HepG2 (cell line): ENCODE data around the gene DCPS. TPM values are rescaled to one million over a fixed set of nuclear protein-coding genes. Genes with fewer than 3 reads are reported as not detected.

Experiments
- ATAC-seq: fragments of 200-7000 bp; cut with Tn5 transposase; 3 replicates; pipeline ENCODE4 v1.9.1; 2020; ENCODE audit warnings: mild to moderate bottlenecking, moderate library complexity
- BruUV-seq: library from RNA; stranded (reverse); fragments of 400-500 nt; replicated peaks from 2 replicates; lab custom pipeline; 2021; lab: Mats Ljungman, UMichigan
- CTCF ChIA-PET: fragments of 300-600 bp; formaldehyde crosslinking; extraction: SDS; loops from one replicate; lab custom pipeline; 2021; ENCODE audit warnings: low total read pairs, inconsistent platforms, low intra/inter-chr PET ratio; lab: Yijun Ruan, JAX
- POLR2A ChIA-PET: fragments of 350-600 bp; sonication (Branson Sonifier 250); formaldehyde crosslinking; loops from one replicate; lab custom pipeline; 2020; ENCODE audit warnings: antibody characterized with exemption, inconsistent platforms; lab: Yijun Ruan, JAX
- DNase-seq: peaks from one replicate; pipeline ENCODE4 v3.0.0-alpha.2; 2015; ENCODE audit warnings: low spot score
- FAIRE-seq: peaks from 3 replicates; lab custom pipeline; 2011; peaks lifted over from hg19 to GRCh38; lab: Jason Lieb, UNC
- H2AFZ ChIP-seq: one replicate; pipeline ENCODE4 v1.6.1; 2011; ENCODE audit warnings: low read length, inconsistent platforms
- H3K27ac ChIP-seq: fragments of 300-600 bp; 3 replicates; pipeline ENCODE4 v1.8.0; 2011; ENCODE audit warnings: mixed run types, mild to moderate bottlenecking, mixed read lengths, low read length, inconsistent platforms; ENCODE audit not compliant: insufficient read depth; ENCODE audit errors: extremely low read length
- H3K27me3 ChIP-seq, 2 experiments: fragments of 200-600 bp in 1 of 2; 2 replicates in 1 of 2; 3 replicates in 1 of 2; pipeline versions ENCODE4 v1.6.0 to v1.8.0; 2011; ENCODE audit warnings: low read length in 2 of 2, mild to moderate bottlenecking in 2 of 2, moderate library complexity in 2 of 2, inconsistent platforms in 1 of 2; ENCODE audit not compliant: insufficient read depth in 2 of 2, control insufficient read depth in 1 of 2
- H3K36me3 ChIP-seq, 2 experiments: fragments of 200-600 bp in 1 of 2; replicated peaks in 1 of 2; 2 replicates in 1 of 2; 3 replicates in 1 of 2; pipeline versions ENCODE4 v1.5.1 to v1.8.0; 2011; ENCODE audit warnings: low read length in 2 of 2, inconsistent platforms in 1 of 2; ENCODE audit not compliant: insufficient read depth in 2 of 2, control insufficient read depth in 1 of 2
- H3K4me1 ChIP-seq: 2 replicates; pipeline ENCODE4 v1.5.1; 2012; ENCODE audit warnings: low read length, inconsistent platforms; ENCODE audit not compliant: insufficient read depth
- H3K4me2 ChIP-seq: 2 replicates; pipeline ENCODE4 v1.6.0; 2011; ENCODE audit warnings: low read depth, low read length, inconsistent platforms
- H3K4me3 ChIP-seq, 3 experiments: fragments of 200-600 bp in 1 of 3; sonication (generic), shearing (Covaris generic) in 1 of 3; replicated peaks in 1 of 3; 2 replicates each; pipeline ENCODE4 v1.5.1; 2011 to 2016; ENCODE audit warnings: low read length in 3 of 3, inconsistent platforms in 2 of 3, low read depth in 2 of 3, mild to moderate bottlenecking in 2 of 3, control low read depth in 1 of 3, mixed read lengths in 1 of 3; ENCODE audit not compliant: insufficient read depth in 1 of 3
- H3K79me2 ChIP-seq: one replicate; pipeline ENCODE4 v1.6.1; 2011; ENCODE audit warnings: low read length, inconsistent platforms; ENCODE audit not compliant: insufficient read depth
- H3K9ac ChIP-seq: 2 replicates; pipeline ENCODE4 v1.6.0; 2011; ENCODE audit warnings: mild to moderate bottlenecking, low read depth, low read length, inconsistent platforms; ENCODE audit not compliant: insufficient read depth
- H3K9me3 ChIP-seq: 2 replicates; pipeline ENCODE4 v1.5.1; 2012; ENCODE audit warnings: mild to moderate bottlenecking, low read length
- H4K20me1 ChIP-seq: 2 replicates; pipeline ENCODE4 v1.6.0; 2011; ENCODE audit warnings: inconsistent platforms, mild to moderate bottlenecking, low read length, moderate library complexity; ENCODE audit not compliant: insufficient read depth
- KLF15 ChIP-seq: sonication (generic); formaldehyde crosslinking; IDR thresholded peaks from 2 replicates; pipeline ENCODE4 v1.8.1; 2023; ENCODE audit warnings: borderline replicate concordance, mild to moderate bottlenecking, inconsistent platforms, missing genetic modification reagents, mixed read lengths
- RORA ChIP-seq: sonication (generic); formaldehyde crosslinking; IDR thresholded peaks from 2 replicates; pipeline ENCODE4 v1.5.0; 2020; ENCODE audit warnings: mild to moderate bottlenecking, missing genetic modification reagents, moderate library complexity
- TEAD3 ChIP-seq: optimal IDR thresholded peaks from 2 replicates; pipeline ENCODE3; 2016; ENCODE audit warnings: borderline replicate concordance
- ZNF354B ChIP-seq: sonication (generic); formaldehyde crosslinking; IDR thresholded peaks from 2 replicates; pipeline ENCODE4 v1.8.0; 2022; ENCODE audit warnings: mild to moderate bottlenecking, missing genetic modification reagents
- ZNF367 ChIP-seq: sonication (generic); formaldehyde crosslinking; IDR thresholded peaks from 2 replicates; pipeline ENCODE4 v1.4.0; 2020; ENCODE audit warnings: missing genetic modification reagents, borderline replicate concordance
- ZNF580 ChIP-seq: IDR thresholded peaks from 2 replicates; pipeline ENCODE4 v1.6.1; 2016; ENCODE audit warnings: low read depth, borderline replicate concordance
- ZNF597 ChIP-seq: sonication (generic); formaldehyde crosslinking; IDR thresholded peaks from 2 replicates; pipeline ENCODE4 v1.5.0; 2020; ENCODE audit warnings: missing genetic modification reagents
- ZSCAN29 ChIP-seq: sonication (generic); formaldehyde crosslinking; conservative IDR thresholded peaks from 2 replicates; pipeline ENCODE4 v1.4.0; 2020; ENCODE audit warnings: mild to moderate bottlenecking, missing genetic modification reagents
- WGBS: methylation state at CpG from one replicate; pipeline ENCODE4 v1.1.6; 2017; ENCODE audit warnings: low lambda C conversion rate; 5-methylcytosine and 5-hydroxymethylcytosine counted together
- in situ Hi-C: cut with HindIII; loops from 2 replicates; pipeline ENCODE4 v1.10.0; 2017; ENCODE audit warnings: low pct_unique_long_range_greater_than_20kb; ENCODE audit not compliant: extremely low pct_ligation_motif_present
- intact Hi-C: fragments of 100-400 bp; cut with micrococcal nuclease; formaldehyde crosslinking; loops from one replicate; pipeline ENCODE4 v1.10.0; 2022; ENCODE audit not compliant: unreplicated experiment
- polyA plus RNA-seq, 8 experiments: library from polyadenylated mRNA; depleted of rRNA in 3 of 8; stranded (reverse) in 7 of 8; unstranded in 1 of 8; fragments of >200 nt; fragmentation: Illumina TruSeq in 4 of 8; extraction: Trizol in 4 of 8; gene quantifications; 2 replicates each; pipeline versions ENCODE4 v1.2.1 to v1.2.3, GENCODE V29; 2011 to 2016; ENCODE audit warnings: low read depth in 4 of 8, missing spikeins in 1 of 8, mixed read lengths in 1 of 8; ENCODE audit not compliant: insufficient read depth in 1 of 8
- total RNA-seq, 5 experiments: library from RNA; depleted of rRNA; stranded (reverse); fragments of >200 nt; fragmentation: Illumina TruSeq; extraction: Trizol; gene quantifications; 2 replicates each; pipeline ENCODE4 v1.2.3, GENCODE V29; 2016; ENCODE audit warnings: low read depth in 1 of 5

The DCPS gene
- total and polyA plus RNA-seq, 2 of the 13 experiments (the other 11 are each of a cell fraction or from before 2014, with no cell fraction given), result 21.9 to 22.5 TPM

- H3K79me2 ChIP-seq, result no peaks in the 10 kb centered on the region
- WGBS, result 96% methylated on average over 8 of the region's 8 CpGs
- in situ Hi-C loops, result no loop called here
- H3K27ac ChIP-seq, result no peak overlapping the region
- no peak overlapping the region for H3K4me3 ChIP-seq
- DNase-seq (no peak), ATAC-seq (no peak), FAIRE-seq (no peak)
- intact Hi-C loops, result no loop called here
- no TSS peak for BruUV-seq
- no peak overlapping the region for H3K9ac ChIP-seq
- H3K27me3 ChIP-seq, result no peaks in the 10 kb centered on the region
- peaks cover 10 to 31% of the 10 kb centered on the region in 2 experiments; a peak in 4 of 5 replicates for H3K36me3 ChIP-seq
- ChIA-PET CTCF (no interaction called here), POLR2A (interaction anchor here (1.8 kb wide), 1 partner anchor 19 kb away, joined by 8 read pairs; the partner anchor contains the start of gene ST3GAL4)
- peaks cover 29% of the 10 kb centered on the region for H3K4me1 ChIP-seq
- no peak overlapping the region for H2AFZ ChIP-seq
- no peaks in the 10 kb centered on the region for H4K20me1 ChIP-seq
- no peaks in the 10 kb centered on the region for H3K9me3 ChIP-seq
- no peak overlapping the region for H3K4me2 ChIP-seq
- no peak for TF ChIP-seq ZNF367 (CRISPR knock-in tag)
- no peak for TF ChIP-seq RORA (CRISPR knock-in tag)
- no peak for TF ChIP-seq ZNF580 (CRISPR knock-in tag)
- TF ChIP-seq TEAD3 (CRISPR knock-in tag), result no peak
- no peak for TF ChIP-seq KLF15
- TF ChIP-seq ZNF597 (CRISPR knock-in tag), result no peak
- no peak for TF ChIP-seq ZSCAN29 (CRISPR knock-in tag)
- TF ChIP-seq ZNF354B (CRISPR knock-in tag), result no peak
Measured at GRCh38 chr11:126336138-126336541, 32.3 kb downstream of the DCPS start.
